ENCODE data around the gene AAR2.

- TF ChIP-seq ZNF274 (IDR thresholded peaks at IDR 0.05; ENCODE audit: low read depth, low read length) (no peak), YY1 (IDR thresholded peaks at IDR 0.05; ENCODE audit: insufficient read depth, insufficient read length) (no peak)
Observed at GRCh38 chr20:36214684-36215256, 21.5 kb upstream of the AAR2 start.

All from NT2/D1 (cell line).